H1 (cell line): Measurements from ENCODE around the gene SLC13A2. TPM values are rescaled to one million over a fixed set of nuclear protein-coding genes. Genes with fewer than 3 reads are reported as not detected.

Experiments
- CTCF ChIA-PET: fragments of 300-600 bp; sonication (Branson Sonifier 250); formaldehyde crosslinking; loops from one replicate; lab custom pipeline; 2021; ENCODE audit not compliant: partially characterized antibody; lab: Charles Lee
- POLR2A ChIA-PET: fragments of 300-600 bp; sonication (Branson Sonifier 250); formaldehyde crosslinking; loops from one replicate; lab custom pipeline; 2021; ENCODE audit warnings: inconsistent platforms; ENCODE audit not compliant: partially characterized antibody; lab: Charles Lee
- DNase-seq, 2 experiments: peaks; one replicate each; pipeline versions ENCODE4 v3.0.0 to v3.0.0-alpha.2; 2010 to 2022; ENCODE audit warnings: low spot score in 2 of 2, low read depth in 1 of 2, mixed read lengths in 1 of 2
- FAIRE-seq: peaks from 2 replicates; lab custom pipeline; 2011; peaks lifted over from hg19 to GRCh38; lab: Jason Lieb, UNC
- H2AFZ ChIP-seq: 2 replicates; pipeline ENCODE4 v1.8.1; 2012; ENCODE audit warnings: low read length, inconsistent platforms
- H2AK5ac ChIP-seq: 2 replicates; pipeline ENCODE4 v1.6.1; 2013; ENCODE audit warnings: low read depth, low read length
- H2BK120ac ChIP-seq: replicated peaks from 2 replicates; pipeline ENCODE3; 2013; ENCODE audit warnings: low read depth, low read length, inconsistent platforms
- H2BK12ac ChIP-seq: 2 replicates; pipeline ENCODE4 v1.6.1; 2013; ENCODE audit warnings: low read depth, low read length
- H2BK15ac ChIP-seq: 2 replicates; pipeline ENCODE4 v1.6.1; 2013; ENCODE audit warnings: low read length
- H2BK20ac ChIP-seq: 2 replicates; pipeline ENCODE4 v1.6.1; 2013; ENCODE audit warnings: low read length
- H2BK5ac ChIP-seq: 2 replicates; pipeline ENCODE4 v1.6.1; 2013; ENCODE audit warnings: low read depth, low read length
- H3K14ac ChIP-seq: 2 replicates; pipeline ENCODE4 v1.6.1; 2013; ENCODE audit warnings: inconsistent platforms; ENCODE audit not compliant: insufficient read length
- H3K18ac ChIP-seq: 2 replicates; pipeline ENCODE4 v1.6.1; 2013; ENCODE audit warnings: low read length; ENCODE audit errors: extremely low read depth
- H3K23ac ChIP-seq: 2 replicates; pipeline ENCODE4 v1.6.1; 2013; ENCODE audit warnings: inconsistent platforms; ENCODE audit not compliant: insufficient read length
- H3K23me2 ChIP-seq: 2 replicates; pipeline ENCODE4 v1.6.1; 2013; ENCODE audit warnings: low read depth, low read length
- H3K27ac ChIP-seq: 2 replicates; pipeline ENCODE4 v1.6.1; 2011; ENCODE audit warnings: low read depth, low read length, inconsistent platforms
- H3K27me3 ChIP-seq, 4 experiments: replicated peaks in 1 of 4; 1 replicate in 1 of 4; 2 replicates in 3 of 4; pipeline versions ENCODE4 v1.6.1 to v1.8.1; 2011 to 2013; ENCODE audit warnings: low read length in 3 of 4, mild to moderate bottlenecking in 3 of 4, inconsistent platforms in 2 of 4, mixed read lengths in 2 of 4, moderate library complexity in 1 of 4; ENCODE audit not compliant: control insufficient read depth in 3 of 4, insufficient read depth in 3 of 4; ENCODE audit errors: extremely low read depth in 1 of 4
- H3K36me3 ChIP-seq, 4 experiments: 2 replicates each; pipeline versions ENCODE4 v1.6.1 to v1.8.1; 2011 to 2013; ENCODE audit warnings: mild to moderate bottlenecking in 4 of 4, low read length in 3 of 4, moderate library complexity in 2 of 4, control low read depth in 1 of 4, inconsistent platforms in 1 of 4; ENCODE audit not compliant: insufficient read depth in 4 of 4, control insufficient read depth in 2 of 4
- H3K4ac ChIP-seq: replicated peaks from 2 replicates; pipeline ENCODE3; 2013; ENCODE audit warnings: low read length, low read depth, mixed read lengths, inconsistent platforms; ENCODE audit not compliant: insufficient read length
- H3K4me1 ChIP-seq, 4 experiments: replicated peaks in 1 of 4; 1 replicate in 1 of 4; 2 replicates in 3 of 4; pipeline versions ENCODE4 v1.6.1 to v1.8.1; 2011 to 2013; ENCODE audit warnings: low read length in 3 of 4, inconsistent platforms in 2 of 4, mixed read lengths in 1 of 4; ENCODE audit not compliant: insufficient read depth in 4 of 4, control insufficient read depth in 3 of 4
- H3K4me2 ChIP-seq, 2 experiments: 2 replicates each; pipeline versions ENCODE4 v1.6.1 to v1.8.1; 2011 to 2013; ENCODE audit warnings: low read depth in 2 of 2, low read length in 2 of 2, control low read depth in 1 of 2, inconsistent platforms in 1 of 2, mild to moderate bottlenecking in 1 of 2; ENCODE audit not compliant: insufficient read depth in 1 of 2
- H3K4me3 ChIP-seq, 4 experiments: fragments of 200-600, 300-600 bp in 1 of 4; sonication (generic), shearing (Covaris generic), sonication (Bioruptor Twin) in 1 of 4; 2 replicates each; pipeline versions ENCODE4 v1.5.1 to v1.8.1; 2011 to 2016; ENCODE audit warnings: low read length in 4 of 4, low read depth in 3 of 4, control low read depth in 2 of 4, inconsistent platforms in 2 of 4, mild to moderate bottlenecking in 2 of 4, mixed read lengths in 1 of 4, moderate library complexity in 1 of 4; ENCODE audit not compliant: insufficient read depth in 2 of 4; ENCODE audit errors: extremely low read depth in 1 of 4
- H3K56ac ChIP-seq: replicated peaks from 2 replicates; pipeline ENCODE3; 2013; ENCODE audit warnings: low read depth, mild to moderate bottlenecking, mixed read lengths, low read length, inconsistent platforms; ENCODE audit not compliant: insufficient read length
- H3K79me1 ChIP-seq: 2 replicates; pipeline ENCODE4 v1.6.1; 2013; ENCODE audit warnings: low read depth, low read length, control low read depth
- H3K79me2 ChIP-seq, 2 experiments: 2 replicates each; pipeline versions ENCODE4 v1.6.1 to v1.8.1; 2012 to 2013; ENCODE audit warnings: low read length in 2 of 2, mild to moderate bottlenecking in 2 of 2, inconsistent platforms in 1 of 2; ENCODE audit not compliant: insufficient read depth in 2 of 2, control insufficient read depth in 1 of 2
- H3K9ac ChIP-seq, 4 experiments: replicated peaks in 1 of 4; 1 replicate in 1 of 4; 2 replicates in 3 of 4; pipeline versions ENCODE4 v1.6.1 to v1.8.1; 2011 to 2013; ENCODE audit warnings: low read depth in 3 of 4, low read length in 3 of 4, control low read depth in 2 of 4, mild to moderate bottlenecking in 2 of 4, moderate library complexity in 2 of 4, inconsistent platforms in 1 of 4; ENCODE audit errors: extremely low read depth in 1 of 4
- H3K9me3 ChIP-seq, 2 experiments: 2 replicates each; pipeline versions ENCODE4 v1.6.1 to v1.8.1; 2012 to 2013; ENCODE audit warnings: mild to moderate bottlenecking in 2 of 2, moderate library complexity in 2 of 2, control low read depth in 1 of 2, inconsistent platforms in 1 of 2, low read depth in 1 of 2, low read length in 1 of 2, mixed read lengths in 1 of 2; ENCODE audit not compliant: insufficient read depth in 2 of 2
- H4K20me1 ChIP-seq, 2 experiments: replicated peaks in 1 of 2; 2 replicates each; pipeline versions ENCODE3 to v1.8.1; 2011 to 2013; ENCODE audit warnings: inconsistent platforms in 2 of 2, low read length in 2 of 2, mild to moderate bottlenecking in 1 of 2; ENCODE audit not compliant: insufficient read depth in 2 of 2, control insufficient read depth in 1 of 2
- H4K5ac ChIP-seq: 2 replicates; pipeline ENCODE4 v1.6.1; 2013; ENCODE audit warnings: low read length, low read depth, mixed read lengths, inconsistent platforms; ENCODE audit not compliant: insufficient read length
- H4K8ac ChIP-seq: 2 replicates; pipeline ENCODE4 v1.8.0; 2013; ENCODE audit warnings: mild to moderate bottlenecking, moderate library complexity, low read length, inconsistent platforms; ENCODE audit not compliant: insufficient read depth; ENCODE audit errors: extremely low read depth
- H4K91ac ChIP-seq: replicated peaks from 2 replicates; pipeline ENCODE3; 2013; ENCODE audit warnings: low read length, mixed read lengths, inconsistent platforms; ENCODE audit not compliant: insufficient read length
- GABPA ChIP-seq: IDR thresholded peaks from 2 replicates; pipeline ENCODE4 v1.6.1; 2011; ENCODE audit warnings: mild to moderate bottlenecking, low read length, moderate library complexity, borderline replicate concordance; ENCODE audit not compliant: insufficient read depth
- KDM5A ChIP-seq: fragments of 200-600 bp; IDR thresholded peaks from 2 replicates; pipeline ENCODE4 v1.7.1; 2012; ENCODE audit warnings: mild to moderate bottlenecking, low read length, inconsistent platforms, mixed read lengths
- WGBS, 2 experiments: shearing (Covaris generic) in 1 of 2; methylation state at CpG; one replicate each; pipeline versions ENCODE4 v1.1.6 to v1.1.7; 2013 to 2015; ENCODE audit warnings: low lambda C conversion rate in 2 of 2, mixed read lengths in 2 of 2, inconsistent platforms in 1 of 2, low coverage in 1 of 2, missing lambda C conversion rate in 1 of 2; ENCODE audit not compliant: insufficient replicate concordance in 2 of 2, insufficient coverage in 1 of 2, insufficient read length in 1 of 2; ENCODE audit errors: extremely low coverage in 1 of 2, missing lambda C conversion rate in 1 of 2; 5-methylcytosine and 5-hydroxymethylcytosine counted together
- polyA plus RNA-seq, 7 experiments: library from polyadenylated mRNA; depleted of rRNA in 3 of 7; stranded (reverse) in 5 of 7; unstranded in 2 of 7; fragments of >200 nt in 5 of 7; fragments of 200-250 nt in 2 of 7; gene quantifications; 1 replicate in 5 of 7; 2 replicates in 1 of 7; 4 replicates in 1 of 7; pipeline versions ENCODE4 v1.2.1 to v1.2.3, GENCODE V29; 2011 to 2013; ENCODE audit warnings: missing spikeins in 2 of 7, mixed read lengths in 2 of 7
- total RNA-seq: library from RNA; stranded (reverse); fragmentation: NEBNext Ultra II Directional; extraction: Animal tissue kit (Norgen Biotek cat#: 25700); gene quantifications from 2 replicates; pipeline ENCODE4 v1.2.1, GENCODE V29; 2021

SLC13A2 gene
- total and polyA plus RNA-seq, 2 of the 8 experiments (the other 6 are each of a cell fraction or from before 2014, with no cell fraction given) = not detected

GRCh38 chr17:28521311-28522085, 48.1 kb downstream of the SLC13A2 start:
- H2AFZ ChIP-seq = no peak overlapping the region; the same call in 1 of the 2 replicates
- H3K79me2 ChIP-seq = no peaks in the 10 kb centered on the region
- 0 out of 2 replicates have a peak overlapping the region, but pooled peaks have one; percentile 48 for H2BK20ac ChIP-seq
- H2BK12ac ChIP-seq = no peak overlapping the region
- no peak overlapping the region for H3K23ac ChIP-seq
- peak overlapping the region; percentile 16; the same call in 1 of the 2 replicates for H4K8ac ChIP-seq
- no peak overlapping the region for H4K5ac ChIP-seq
- H3K23me2 ChIP-seq = no peaks in the 10 kb centered on the region
- no peak for FAIRE-seq
- H3K9ac ChIP-seq = no peak overlapping the region
- H3K36me3 ChIP-seq = no peaks in the 10 kb centered on the region
- H3K4me1 ChIP-seq = peaks cover 0 to 15% (median 4%) of the 10 kb centered on the region in 4 experiments; a peak in 3 of 7 replicates
- no peak overlapping the region for H2BK5ac ChIP-seq
- no peaks in the 10 kb centered on the region for H4K20me1 ChIP-seq
- H3K9me3 ChIP-seq = no peaks in the 10 kb centered on the region
- H3K56ac ChIP-seq = no peak overlapping the region
- 61% methylated on average over 17 of the region's 21 CpGs; no CpG with 5 or more reads in 1 of the 2 experiments for WGBS, 2 experiments
- 0 out of 2 replicates have a peak overlapping the region, but pooled peaks have one; percentile 24 for H2AK5ac ChIP-seq
- H3K79me1 ChIP-seq = no peaks in the 10 kb centered on the region
- H3K4ac ChIP-seq = no peak overlapping the region
- no peak overlapping the region for H3K4me3 ChIP-seq
- no peak overlapping the region for H3K27ac ChIP-seq
- no peak overlapping the region for H3K14ac ChIP-seq
- TF ChIP-seq GABPA (no peak), KDM5A (no peak)
- H2BK15ac ChIP-seq = no peak overlapping the region; the same call in 1 of the 2 replicates
- ChIA-PET POLR2A (interaction anchor here (1.3 to 1.5 kb wide), 2 partner anchors 10 to 19 kb away, joined by 3 to 5 read pairs; no protein-coding TSS in a partner anchor), CTCF (interaction anchor here (0.6 to 5.0 kb wide), 11 partner anchors 8 to 1240 kb away, joined by 3 to 35 read pairs (median 3); no protein-coding TSS in a partner anchor)
- H3K18ac ChIP-seq = no peak overlapping the region
- H3K4me2 ChIP-seq = peak overlapping the region in 1 of 2 experiments; percentile 35; a peak in 2 of 4 replicates
- H4K91ac ChIP-seq = no peak overlapping the region
- H3K27me3 ChIP-seq = no peaks in the 10 kb centered on the region
- H2BK120ac ChIP-seq = no peak overlapping the region
- DNase-seq = peak in 1 of 2 experiments; percentile 62
